GM12872 (cell line): Measurements from ENCODE around the gene GTF3C1.

Experiments
- TF ChIP-seq, protein P1 (sequence below): IDR thresholded peaks from 3 replicates; pipeline ENCODE4 v1.5.1; 2011; ENCODE audit warnings: low read depth, mild to moderate bottlenecking, low read length, moderate library complexity; ENCODE audit not compliant: insufficient read depth

GTF3C1 gene, protein sequence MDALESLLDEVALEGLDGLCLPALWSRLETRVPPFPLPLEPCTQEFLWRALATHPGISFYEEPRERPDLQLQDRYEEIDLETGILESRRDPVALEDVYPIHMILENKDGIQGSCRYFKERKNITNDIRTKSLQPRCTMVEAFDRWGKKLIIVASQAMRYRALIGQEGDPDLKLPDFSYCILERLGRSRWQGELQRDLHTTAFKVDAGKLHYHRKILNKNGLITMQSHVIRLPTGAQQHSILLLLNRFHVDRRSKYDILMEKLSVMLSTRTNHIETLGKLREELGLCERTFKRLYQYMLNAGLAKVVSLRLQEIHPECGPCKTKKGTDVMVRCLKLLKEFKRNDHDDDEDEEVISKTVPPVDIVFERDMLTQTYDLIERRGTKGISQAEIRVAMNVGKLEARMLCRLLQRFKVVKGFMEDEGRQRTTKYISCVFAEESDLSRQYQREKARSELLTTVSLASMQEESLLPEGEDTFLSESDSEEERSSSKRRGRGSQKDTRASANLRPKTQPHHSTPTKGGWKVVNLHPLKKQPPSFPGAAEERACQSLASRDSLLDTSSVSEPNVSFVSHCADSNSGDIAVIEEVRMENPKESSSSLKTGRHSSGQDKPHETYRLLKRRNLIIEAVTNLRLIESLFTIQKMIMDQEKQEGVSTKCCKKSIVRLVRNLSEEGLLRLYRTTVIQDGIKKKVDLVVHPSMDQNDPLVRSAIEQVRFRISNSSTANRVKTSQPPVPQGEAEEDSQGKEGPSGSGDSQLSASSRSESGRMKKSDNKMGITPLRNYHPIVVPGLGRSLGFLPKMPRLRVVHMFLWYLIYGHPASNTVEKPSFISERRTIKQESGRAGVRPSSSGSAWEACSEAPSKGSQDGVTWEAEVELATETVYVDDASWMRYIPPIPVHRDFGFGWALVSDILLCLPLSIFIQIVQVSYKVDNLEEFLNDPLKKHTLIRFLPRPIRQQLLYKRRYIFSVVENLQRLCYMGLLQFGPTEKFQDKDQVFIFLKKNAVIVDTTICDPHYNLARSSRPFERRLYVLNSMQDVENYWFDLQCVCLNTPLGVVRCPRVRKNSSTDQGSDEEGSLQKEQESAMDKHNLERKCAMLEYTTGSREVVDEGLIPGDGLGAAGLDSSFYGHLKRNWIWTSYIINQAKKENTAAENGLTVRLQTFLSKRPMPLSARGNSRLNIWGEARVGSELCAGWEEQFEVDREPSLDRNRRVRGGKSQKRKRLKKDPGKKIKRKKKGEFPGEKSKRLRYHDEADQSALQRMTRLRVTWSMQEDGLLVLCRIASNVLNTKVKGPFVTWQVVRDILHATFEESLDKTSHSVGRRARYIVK (N-terminal part only)

DNA sequence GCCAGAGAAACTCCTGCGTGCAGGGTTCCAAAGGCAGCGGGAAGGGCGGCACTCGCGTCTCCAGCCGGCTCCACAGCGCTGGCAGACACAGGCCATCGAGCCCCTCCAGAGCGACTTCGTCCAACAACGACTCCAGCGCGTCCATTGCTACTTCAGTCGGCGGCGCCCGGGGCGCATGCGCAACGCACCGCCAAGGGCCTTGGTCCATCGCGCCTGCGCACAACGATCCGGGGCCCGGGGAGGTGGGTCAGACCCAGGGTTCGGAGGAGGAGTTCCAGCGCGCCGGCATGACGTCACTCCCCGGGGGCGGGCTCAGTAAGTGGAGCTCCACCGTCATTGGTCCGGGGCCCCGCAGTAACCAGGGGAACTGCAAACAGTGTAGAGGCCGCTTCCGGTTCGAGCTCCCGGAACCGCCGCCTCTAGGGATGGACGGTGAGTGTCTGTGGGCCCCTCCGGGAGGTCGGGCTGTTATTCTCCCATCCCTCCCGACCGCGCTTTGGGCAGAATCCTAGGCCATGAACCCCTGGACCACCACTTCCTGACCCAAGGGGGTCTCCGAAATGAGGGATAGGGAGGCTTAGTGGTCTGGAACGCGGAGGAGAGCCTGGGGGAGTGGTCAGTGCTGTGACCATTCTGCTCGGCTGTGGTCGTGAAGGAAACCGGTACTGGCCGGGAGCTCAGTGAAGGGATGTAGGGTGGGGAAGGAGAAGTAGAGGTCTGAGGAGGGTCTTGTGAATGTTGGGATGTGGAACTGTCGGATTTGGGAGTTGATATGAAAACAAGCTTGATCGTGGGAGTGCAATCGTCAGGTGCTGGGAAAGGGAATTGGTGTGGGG is at the start of gene GTF3C1, which contains the start of gene KATNIP:
Gene GTF3C1 (minus strand): TSS at position 168 of the 836 bp plus-strand sequence. CDS start 23 bp downstream, at position 145.
Gene KATNIP (plus strand): TSS at position 399 of the 836 bp plus-strand sequence. CDS start 27 bp downstream, at position 426.
- TF ChIP-seq, protein P1, sequence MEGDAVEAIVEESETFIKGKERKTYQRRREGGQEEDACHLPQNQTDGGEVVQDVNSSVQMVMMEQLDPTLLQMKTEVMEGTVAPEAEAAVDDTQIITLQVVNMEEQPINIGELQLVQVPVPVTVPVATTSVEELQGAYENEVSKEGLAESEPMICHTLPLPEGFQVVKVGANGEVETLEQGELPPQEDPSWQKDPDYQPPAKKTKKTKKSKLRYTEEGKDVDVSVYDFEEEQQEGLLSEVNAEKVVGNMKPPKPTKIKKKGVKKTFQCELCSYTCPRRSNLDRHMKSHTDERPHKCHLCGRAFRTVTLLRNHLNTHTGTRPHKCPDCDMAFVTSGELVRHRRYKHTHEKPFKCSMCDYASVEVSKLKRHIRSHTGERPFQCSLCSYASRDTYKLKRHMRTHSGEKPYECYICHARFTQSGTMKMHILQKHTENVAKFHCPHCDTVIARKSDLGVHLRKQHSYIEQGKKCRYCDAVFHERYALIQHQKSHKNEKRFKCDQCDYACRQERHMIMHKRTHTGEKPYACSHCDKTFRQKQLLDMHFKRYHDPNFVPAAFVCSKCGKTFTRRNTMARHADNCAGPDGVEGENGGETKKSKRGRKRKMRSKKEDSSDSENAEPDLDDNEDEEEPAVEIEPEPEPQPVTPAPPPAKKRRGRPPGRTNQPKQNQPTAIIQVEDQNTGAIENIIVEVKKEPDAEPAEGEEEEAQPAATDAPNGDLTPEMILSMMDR: no peak

DNA sequence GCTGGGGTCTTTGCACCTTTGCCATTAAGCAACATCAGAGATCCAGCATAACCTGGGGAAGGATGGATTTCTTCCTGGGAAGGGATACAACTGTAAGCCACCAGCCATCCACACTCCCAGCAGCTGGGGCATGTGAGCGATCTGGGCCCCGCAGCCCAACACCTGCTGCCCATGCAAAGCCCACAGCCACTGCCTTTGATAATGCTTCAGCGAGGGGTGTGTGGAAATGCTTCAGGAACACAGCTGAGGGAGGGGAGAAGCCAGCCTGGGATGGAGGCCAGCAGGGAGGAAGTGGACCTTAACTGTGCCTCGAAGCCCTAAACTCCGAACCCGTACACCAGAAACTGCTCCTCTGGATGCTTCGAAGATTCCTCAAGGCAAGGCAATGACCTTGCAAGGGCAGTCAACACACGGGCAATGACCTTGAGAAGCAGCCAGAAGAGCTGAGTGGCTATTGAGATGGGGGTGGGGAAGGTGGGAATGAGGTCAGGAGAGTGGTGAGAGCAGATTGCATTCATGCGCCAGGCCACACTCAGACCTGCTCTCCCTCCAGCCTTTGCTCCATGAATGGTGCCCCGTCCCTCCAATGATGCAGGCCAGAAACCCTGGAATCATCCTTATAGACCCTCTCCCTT is 49.3 kb upstream of the GTF3C1 start:
- TF ChIP-seq, protein P1: no peak

DNA sequence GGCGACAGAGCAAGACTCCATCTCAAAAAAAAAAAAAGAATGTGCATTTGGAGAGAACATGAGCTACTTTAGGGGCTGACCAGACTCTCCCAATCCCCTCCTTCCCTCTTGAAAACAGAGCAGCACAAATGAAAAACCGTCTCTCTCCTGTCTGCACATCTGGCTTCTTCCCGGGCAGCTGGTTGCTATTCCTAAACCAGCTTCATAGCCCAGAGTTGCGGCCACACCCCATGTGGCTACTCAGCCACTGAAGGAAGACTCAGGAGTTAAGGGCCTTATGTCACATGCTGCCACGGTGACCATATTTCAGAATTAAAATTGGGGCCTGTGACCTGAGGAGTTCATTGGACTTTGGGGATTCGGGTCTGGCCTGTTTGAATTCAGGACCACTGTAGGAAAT is 48.5 kb upstream of the GTF3C1 start:
- TF ChIP-seq, protein P1: no peak

DNA sequence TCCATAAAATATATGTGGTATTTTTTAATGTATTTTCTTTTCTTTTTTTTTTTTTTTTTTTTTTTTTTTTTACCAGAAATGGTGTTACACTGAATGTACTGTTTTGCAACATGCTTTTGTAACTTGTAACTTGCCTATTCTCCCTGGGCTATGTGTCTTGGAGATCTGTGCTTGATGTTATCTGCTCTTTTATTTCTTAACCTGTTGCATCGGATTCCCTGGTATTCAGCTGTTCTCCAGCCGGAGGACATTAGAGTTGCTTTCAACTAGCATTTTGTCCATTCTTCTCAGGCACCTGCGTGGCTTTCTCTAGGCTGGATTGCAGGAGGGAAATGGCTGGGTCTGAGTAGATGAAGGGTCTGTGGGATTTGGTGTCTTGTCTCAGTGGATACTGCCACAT is 47.6 kb upstream of the GTF3C1 start:
- TF ChIP-seq, protein P1: no peak

DNA sequence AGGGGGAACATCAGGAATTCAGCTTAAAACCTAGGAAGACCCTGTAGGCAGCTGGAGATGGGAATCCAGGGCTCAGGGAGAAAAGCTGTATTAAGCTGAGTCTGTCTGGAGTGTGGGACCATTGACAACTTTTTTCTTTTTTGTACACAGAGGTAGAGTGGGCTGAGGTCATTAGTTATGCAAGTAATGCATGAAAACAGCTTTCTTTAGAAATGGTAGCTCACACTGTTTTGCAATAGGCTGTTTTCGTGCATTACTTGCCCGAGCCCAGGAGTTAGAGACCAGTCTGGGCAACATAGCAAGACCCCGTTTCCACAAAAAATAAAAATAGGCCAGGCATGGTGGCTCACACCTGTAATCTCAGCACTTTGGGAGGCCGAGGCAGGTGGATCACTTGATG is 46.7 kb upstream of the GTF3C1 start:
- TF ChIP-seq, protein P1: no peak

DNA sequence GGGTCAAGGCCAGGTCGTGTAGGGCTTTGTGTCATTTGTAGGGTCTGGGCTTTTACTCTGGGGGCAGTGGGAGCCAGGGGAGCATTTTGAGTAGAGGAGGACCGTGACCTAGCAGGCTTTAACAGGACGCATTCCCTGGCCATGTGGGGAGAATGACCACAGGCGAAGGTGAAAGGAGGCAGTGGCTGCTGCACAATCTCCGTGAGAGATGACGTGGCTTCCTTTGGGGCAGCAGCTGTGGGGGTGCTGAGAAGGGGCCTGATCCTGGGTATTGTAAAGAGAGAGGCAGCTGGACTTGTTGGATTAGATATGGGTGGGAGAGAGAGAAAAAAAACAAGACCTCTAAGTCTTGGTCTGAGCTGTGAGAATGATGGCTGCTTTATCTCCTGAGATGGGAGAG is 46.3 kb upstream of the GTF3C1 start:
- TF ChIP-seq, protein P1: no peak
